ENCODE results near the gene BCL2L13. TPM values are rescaled to one million over a fixed set of nuclear protein-coding genes. Genes with fewer than 3 reads are reported as not detected.
"Not testable (repeated sequence)": the region's sequence is repeated elsewhere in the genome, so short reads cannot be mapped to it uniquely, and the experiment has no call there.

The BCL2L13 gene
- total and polyA plus RNA-seq, 7 donors: 67.0 to 201 (median 128) TPM

- no peak overlapping the region for H3K4me3 ChIP-seq
- 84 to 93% (median 93%) methylated on average over 2 of the region's 4 CpGs for WGBS, 3 donors
- ATAC-seq (no peak), DNase-seq (no peak)
- H3K9me3 ChIP-seq: no peaks in the 10 kb centered on the region
- no peaks in the 10 kb centered on the region for H3K27me3 ChIP-seq (ENCODE audit: insufficient read depth in 3 of 3, low read length in 2 of 3)
- no peaks in the 10 kb centered on the region for H3K4me1 ChIP-seq
- no peaks in the 10 kb centered on the region for H3K36me3 ChIP-seq (ENCODE audit: insufficient read depth in 1 of 2, low read depth in 1 of 2)
- no peak overlapping the region for H3K27ac ChIP-seq
- intact Hi-C loops (cut with DNase I): no loop called here
- TF ChIP-seq, protein P1, sequence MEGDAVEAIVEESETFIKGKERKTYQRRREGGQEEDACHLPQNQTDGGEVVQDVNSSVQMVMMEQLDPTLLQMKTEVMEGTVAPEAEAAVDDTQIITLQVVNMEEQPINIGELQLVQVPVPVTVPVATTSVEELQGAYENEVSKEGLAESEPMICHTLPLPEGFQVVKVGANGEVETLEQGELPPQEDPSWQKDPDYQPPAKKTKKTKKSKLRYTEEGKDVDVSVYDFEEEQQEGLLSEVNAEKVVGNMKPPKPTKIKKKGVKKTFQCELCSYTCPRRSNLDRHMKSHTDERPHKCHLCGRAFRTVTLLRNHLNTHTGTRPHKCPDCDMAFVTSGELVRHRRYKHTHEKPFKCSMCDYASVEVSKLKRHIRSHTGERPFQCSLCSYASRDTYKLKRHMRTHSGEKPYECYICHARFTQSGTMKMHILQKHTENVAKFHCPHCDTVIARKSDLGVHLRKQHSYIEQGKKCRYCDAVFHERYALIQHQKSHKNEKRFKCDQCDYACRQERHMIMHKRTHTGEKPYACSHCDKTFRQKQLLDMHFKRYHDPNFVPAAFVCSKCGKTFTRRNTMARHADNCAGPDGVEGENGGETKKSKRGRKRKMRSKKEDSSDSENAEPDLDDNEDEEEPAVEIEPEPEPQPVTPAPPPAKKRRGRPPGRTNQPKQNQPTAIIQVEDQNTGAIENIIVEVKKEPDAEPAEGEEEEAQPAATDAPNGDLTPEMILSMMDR (IDR thresholded peaks at IDR 0.05): no peak
Measured at GRCh38 chr22:17761138-17761488, 122.6 kb downstream of the BCL2L13 start.

DNA sequence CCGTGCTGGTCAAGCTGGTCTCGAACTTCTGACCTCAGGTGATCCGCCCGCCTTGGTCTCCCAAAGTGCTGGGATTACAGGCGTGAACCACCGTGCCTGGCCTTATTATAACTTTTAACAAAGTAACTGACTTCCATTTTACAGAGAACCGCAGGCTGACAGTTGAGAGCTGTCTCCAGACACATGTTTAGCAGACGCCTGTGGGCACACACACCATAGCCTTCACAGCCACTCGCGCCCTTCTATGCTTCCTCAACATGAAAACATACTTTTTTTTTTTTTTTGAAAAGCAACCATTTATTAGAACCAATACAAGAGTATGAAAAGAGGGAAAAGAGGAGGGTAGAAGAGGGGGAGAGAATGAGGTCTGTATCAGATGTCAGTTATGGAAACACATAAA, 124.9 kb downstream of the BCL2L13 start:
- DNase-seq; ATAC-seq; intact Hi-C loops (cut with DNase I); H3K27me3 ChIP-seq (ENCODE audit: insufficient read depth in 3 of 3, low read length in 2 of 3); H3K9me3 ChIP-seq; H3K4me3 ChIP-seq; H3K4me1 ChIP-seq; H3K27ac ChIP-seq; H3K36me3 ChIP-seq (ENCODE audit: insufficient read depth in 1 of 2, low read depth in 1 of 2): not testable (repeated sequence)
- WGBS, 3 donors: 83 to 91% (median 89%) methylated on average over 10 of the region's 10 CpGs

DNA sequence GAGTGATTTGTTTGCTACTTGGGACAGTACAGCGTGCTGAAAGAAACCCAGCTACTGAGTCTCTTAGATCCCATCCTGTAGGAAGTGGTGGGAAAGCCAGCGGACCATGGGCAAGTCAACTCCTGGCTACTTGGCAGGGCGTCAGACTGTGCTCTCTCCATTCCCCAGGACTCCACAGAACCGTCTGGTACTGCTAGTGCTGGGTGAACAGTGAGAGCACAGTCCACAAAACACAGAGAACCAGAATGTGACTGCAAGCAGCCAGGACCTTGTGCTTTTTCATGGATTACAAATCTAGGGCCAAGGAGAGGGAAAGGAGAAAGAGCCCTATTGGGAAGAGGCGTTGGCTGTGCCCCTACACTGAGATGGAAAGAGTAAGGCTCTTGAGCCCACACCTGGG, 125.5 kb downstream of the BCL2L13 start:
- H3K36me3 ChIP-seq (ENCODE audit: insufficient read depth in 1 of 2, low read depth in 1 of 2): no peaks in the 10 kb centered on the region
- WGBS, 3 donors: 71 to 76% (median 74%) methylated on average over 5 of the region's 5 CpGs
- H3K27me3 ChIP-seq (ENCODE audit: insufficient read depth in 3 of 3, low read length in 2 of 3): no peaks in the 10 kb centered on the region
- ATAC-seq (no peak), DNase-seq (no peak)
- H3K27ac ChIP-seq: no peak overlapping the region
- intact Hi-C loops (cut with DNase I): no loop called here
- H3K4me1 ChIP-seq: no peaks in the 10 kb centered on the region
- TF ChIP-seq, protein P1 (IDR thresholded peaks at IDR 0.05): no peak
- no peaks in the 10 kb centered on the region for H3K9me3 ChIP-seq
- H3K4me3 ChIP-seq: no peak overlapping the region

DNA sequence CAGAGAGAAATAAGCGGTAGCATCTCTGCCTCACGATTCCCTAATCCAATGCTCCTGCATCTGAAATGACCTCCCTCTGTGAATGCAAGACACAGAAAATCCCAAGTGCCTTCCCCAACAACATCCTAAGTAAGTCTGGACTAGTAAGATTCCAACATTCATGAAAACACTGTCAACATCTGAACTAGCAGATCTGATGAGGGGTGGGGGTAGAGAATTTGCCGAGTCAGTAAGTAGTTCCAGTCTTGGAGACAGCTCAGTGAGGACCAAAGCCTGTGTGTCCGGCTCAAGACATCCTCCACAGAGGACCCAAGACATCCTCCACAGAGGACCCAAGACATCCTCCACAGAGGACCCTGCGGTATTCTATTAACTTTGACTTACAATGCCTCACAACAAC, 126.3 kb downstream of the BCL2L13 start:
- H3K4me1 ChIP-seq; H3K27ac ChIP-seq; intact Hi-C loops (cut with DNase I); DNase-seq; H3K9me3 ChIP-seq; ATAC-seq; H3K27me3 ChIP-seq (ENCODE audit: insufficient read depth in 3 of 3, low read length in 2 of 3); H3K36me3 ChIP-seq (ENCODE audit: insufficient read depth in 1 of 2, low read depth in 1 of 2); H3K4me3 ChIP-seq: not testable (repeated sequence)
- 90 to 93% (median 90%) methylated on average over 5 of the region's 5 CpGs for WGBS, 3 donors

GRCh38 chr22:17767233-17768065, 128.9 kb downstream of the BCL2L13 start:
- 94 to 96% (median 94%) methylated on average over 14 of the region's 14 CpGs for WGBS, 3 donors
- H3K27me3 ChIP-seq (ENCODE audit: insufficient read depth in 3 of 3, low read length in 2 of 3): no peaks in the 10 kb centered on the region
- ATAC-seq (no peak), DNase-seq (no peak)
- no peaks in the 10 kb centered on the region for H3K36me3 ChIP-seq (ENCODE audit: insufficient read depth in 1 of 2, low read depth in 1 of 2)
- no peaks in the 10 kb centered on the region for H3K9me3 ChIP-seq
- intact Hi-C loops (cut with DNase I): no loop called here
- H3K4me3 ChIP-seq: no peak overlapping the region
- no peaks in the 10 kb centered on the region for H3K4me1 ChIP-seq
- no peak overlapping the region for H3K27ac ChIP-seq
- TF ChIP-seq, protein P1 (IDR thresholded peaks at IDR 0.05): no peak
